H1 (cell line): ENCODE data around the gene HABP4. TPM values are rescaled to one million over a fixed set of nuclear protein-coding genes. Genes with fewer than 3 reads are reported as not detected.

Experiments used
- BACH1 ChIP-seq: IDR thresholded peaks from 2 replicates; pipeline ENCODE4 v1.6.1; 2012; ENCODE audit warnings: low read length, improper control_type of control experiment
- CHD7 ChIP-seq: fragments of 300-600 bp; sonication (generic); IDR thresholded peaks from 2 replicates; pipeline ENCODE4 v1.7.1; 2012; ENCODE audit warnings: low read length, moderate library complexity, mild to moderate bottlenecking, inconsistent platforms; ENCODE audit not compliant: insufficient replicate concordance
- PHF8 ChIP-seq: fragments of 200-600 bp; sonication (generic); conservative IDR thresholded peaks from 2 replicates; pipeline ENCODE4 v1.7.1; 2012; ENCODE audit warnings: low read depth, mild to moderate bottlenecking, inconsistent platforms, low read length, moderate library complexity
- TAF1 ChIP-seq: IDR thresholded peaks from 2 replicates; pipeline ENCODE4 v1.6.1; 2011; ENCODE audit warnings: mild to moderate bottlenecking, low read depth, low read length
- TBP ChIP-seq: IDR thresholded peaks from 2 replicates; pipeline ENCODE4 v1.6.1; 2011; ENCODE audit warnings: low read depth, low read length, improper control_type of control experiment
- polyA plus RNA-seq, 7 experiments: library from polyadenylated mRNA; depleted of rRNA in 3 of 7; stranded (reverse) in 5 of 7; unstranded in 2 of 7; fragments of >200 nt in 5 of 7; fragments of 200-250 nt in 2 of 7; gene quantifications; 1 replicate in 5 of 7; 2 replicates in 1 of 7; 4 replicates in 1 of 7; pipeline versions ENCODE4 v1.2.1 to v1.2.3, GENCODE V29; 2011 to 2013; ENCODE audit warnings: missing spikeins in 2 of 7, mixed read lengths in 2 of 7
- total RNA-seq: library from RNA; stranded (reverse); fragmentation: NEBNext Ultra II Directional; extraction: Animal tissue kit (Norgen Biotek cat#: 25700); gene quantifications from 2 replicates; pipeline ENCODE4 v1.2.1, GENCODE V29; 2021

Gene HABP4
- total and polyA plus RNA-seq, 2 of the 8 experiments (the other 6 are each of a cell fraction or from before 2014, with no cell fraction given): 3.3 to 11.2 TPM

- peak; percentile 11 for TF ChIP-seq CHD7
- peak; percentile 61 for TF ChIP-seq PHF8
- 0 out of 2 replicates have a peak, but pooled peaks have one; percentile 29 for TF ChIP-seq BACH1
- TF ChIP-seq TAF1: peak; percentile 32; the same call in 1 of the 2 replicates
- TF ChIP-seq TBP: 0 out of 2 replicates have a peak, but pooled peaks have one; percentile 22
- TF ChIP-seq, all 59 proteins: peak for 12
Observed at GRCh38 chr9:96418920-96419690, 30.9 kb upstream of the HABP4 start (continued).
